Activated B cell treated with CpG ODN at 0.5 μM for 24 hours (primary cell): ENCODE measurements around the gene ESAM. TPM values are rescaled to one million over a fixed set of nuclear protein-coding genes. Genes with fewer than 3 reads are reported as not detected.

ENCODE experiments used
- ATAC-seq: fragments of 200-7000 bp; cut with Tn5 transposase; one replicate; pipeline ENCODE4 v1.10.0; 2021; ENCODE audit warnings: low read depth, mild to moderate bottlenecking, moderate library complexity
- CTCF ChIA-PET: fragments of 350-600 bp; sonication (Branson Sonifier 250); formaldehyde crosslinking; loops from one replicate; lab custom pipeline; 2021; ENCODE audit warnings: antibody characterized with exemption; lab: Charles Lee
- POLR2A ChIA-PET: fragments of 350-600 bp; sonication (Branson Sonifier 250); formaldehyde crosslinking; loops from one replicate; lab custom pipeline; 2021; ENCODE audit warnings: antibody characterized with exemption; lab: Charles Lee
- DNase-seq: peaks from one replicate; pipeline ENCODE4 v3.0.0; 2022
- H3K27ac Mint-ChIP-seq: one replicate; pipeline ENCODE4 v1.8.0; 2020; ENCODE audit warnings: mixed read lengths
- H3K27me3 Mint-ChIP-seq: one replicate; pipeline ENCODE4 v1.8.0; 2021; ENCODE audit warnings: mixed read lengths
- H3K36me3 Mint-ChIP-seq: one replicate; pipeline ENCODE4 v1.8.0; 2021; ENCODE audit warnings: low read depth, mixed read lengths
- H3K4me1 Mint-ChIP-seq: one replicate; pipeline ENCODE4 v1.8.0; 2021; ENCODE audit warnings: mixed read lengths
- H3K4me3 Mint-ChIP-seq: one replicate; pipeline ENCODE4 v1.8.0; 2020; ENCODE audit warnings: mild to moderate bottlenecking, mixed read lengths
- H3K9me3 Mint-ChIP-seq: one replicate; pipeline ENCODE4 v1.8.0; 2020; ENCODE audit warnings: mixed read lengths
- CTCF ChIP-seq: fragments of 200-600 bp; IDR thresholded peaks from one replicate; pipeline ENCODE4 v1.8.0; 2022; ENCODE audit warnings: antibody characterized with exemption, mild to moderate bottlenecking
- intact Hi-C: fragments of 100-400 bp; cut with micrococcal nuclease; formaldehyde crosslinking; loops from one replicate; pipeline ENCODE4 v1.15.1; 2024
- total RNA-seq: library from RNA; stranded (reverse); gene quantifications from 2 replicates; pipeline ENCODE4 v1.2.3, GENCODE V29; 2022

ESAM gene
- total RNA-seq, 1 donor from 2014 or later = 2.3 TPM

GRCh38 chr11:124763156-124763947, 1.3 kb upstream of the ESAM start:
- Mint-ChIP-seq H3K36me3 (peaks cover 22% of the 10 kb centered on the region), H3K4me1 (peaks cover 44% of the 10 kb centered on the region), H3K9me3 (no peaks in the 10 kb centered on the region), H3K27me3 (peaks cover 2% of the 10 kb centered on the region), H3K4me3 (peak overlapping the region; percentile 96), H3K27ac (peak overlapping the region; percentile 81)
- intact Hi-C loops = loop anchor here (1.0 to 10.0 kb wide), 11 partner anchors 17 to 1124 kb away; partner anchors contain the start of genes CCDC15, HYLS1, SIAE and SPA17
- ChIA-PET CTCF (interaction anchor here (0.6 to 10.0 kb wide), 21 partner anchors 10 to 194 kb away, joined by 3 to 162 read pairs (median 4); partner anchors contain the start of genes SIAE, SPA17 and VSIG2), POLR2A (interaction anchor here (0.6 to 1.9 kb wide), 9 partner anchors 10 to 94 kb away, joined by 3 to 17 read pairs (median 4); partner anchors contain the start of genes MSANTD2, SIAE and SPA17)
- peak; percentile 83 for DNase-seq
- TF ChIP-seq CTCF = peak; percentile 31
- ATAC-seq = peak; percentile 26

- intact Hi-C loops = loop anchor here (1.0 to 10.0 kb wide), 11 partner anchors 16 to 1125 kb away; partner anchors contain the start of genes CCDC15, HYLS1, SIAE and SPA17
- peaks cover 50% of the 10 kb centered on the region for H3K4me1 Mint-ChIP-seq
- ChIA-PET CTCF (interaction anchor here (0.7 to 10.0 kb wide), 15 partner anchors 10 to 119 kb away, joined by 3 to 162 read pairs (median 4); no protein-coding TSS in a partner anchor), POLR2A (interaction anchor here (0.9 to 1.9 kb wide), 7 partner anchors 16 to 94 kb away, joined by 4 to 17 read pairs (median 5); partner anchors contain the start of genes MSANTD2, SIAE and SPA17)
- no peak for DNase-seq
- H3K4me3 Mint-ChIP-seq = peak overlapping the region; percentile 96
- peaks cover 19% of the 10 kb centered on the region for H3K36me3 Mint-ChIP-seq
- no peaks in the 10 kb centered on the region for H3K9me3 Mint-ChIP-seq
- no peak for TF ChIP-seq CTCF
- H3K27me3 Mint-ChIP-seq = peaks cover 2% of the 10 kb centered on the region
- peak overlapping the region; percentile 81 for H3K27ac Mint-ChIP-seq
- ATAC-seq = peak; percentile 3
Measured at GRCh38 chr11:124762624-124763155, 600 bp upstream of the ESAM start.

DNA sequence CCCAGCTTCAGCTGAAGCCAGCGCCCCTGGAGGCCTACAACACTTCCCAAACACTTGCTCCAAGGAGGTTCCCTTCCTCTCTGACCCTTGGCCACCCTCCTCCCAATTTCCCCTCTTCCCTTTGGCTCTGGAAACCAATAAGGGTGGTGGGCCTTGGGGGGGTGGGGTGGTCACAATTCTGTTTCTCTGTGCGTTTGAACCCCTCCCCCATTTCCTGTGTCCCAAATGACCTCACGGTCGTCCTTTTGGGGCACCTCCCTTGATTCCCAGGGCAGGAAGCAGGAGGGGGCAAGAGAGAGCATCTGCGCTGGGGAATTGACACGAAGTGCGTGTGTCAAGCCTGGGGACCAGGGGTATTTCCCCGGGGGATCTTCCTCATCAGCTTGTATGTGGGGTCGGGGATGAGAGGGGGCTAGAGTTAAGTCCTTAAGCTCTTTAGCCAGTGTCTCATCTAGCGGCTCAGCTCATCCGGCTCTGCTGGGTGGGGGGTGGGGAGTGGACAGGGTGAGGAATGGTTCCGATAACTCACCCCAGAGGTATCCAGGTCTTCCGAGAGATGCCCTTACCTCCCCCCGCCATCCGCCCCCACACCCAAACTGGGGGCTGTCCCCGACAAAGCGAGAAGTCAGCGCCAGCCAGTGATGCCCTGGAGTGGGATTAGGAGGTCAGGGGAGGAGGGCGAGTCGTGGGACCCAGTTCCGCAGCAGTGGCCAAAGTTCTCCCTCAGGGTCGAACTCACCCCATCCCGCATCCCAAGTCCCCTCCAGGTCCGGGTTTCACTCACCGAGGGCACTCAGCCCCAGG, 587 bp downstream of the ESAM start:
- no peak for TF ChIP-seq CTCF
- DNase-seq (no peak), ATAC-seq (no peak)
- Mint-ChIP-seq H3K4me1 (peaks cover 50% of the 10 kb centered on the region), H3K27ac (peak overlapping the region; percentile 53), H3K9me3 (no peaks in the 10 kb centered on the region), H3K27me3 (peaks cover 2% of the 10 kb centered on the region), H3K36me3 (peaks cover 9% of the 10 kb centered on the region), H3K4me3 (peak overlapping the region; percentile 81)
- intact Hi-C loops = loop anchor here (2.0 to 10.0 kb wide), 4 partner anchors 191 to 1507 kb away; partner anchors contain the start of genes CCDC15, FOXRED1, HYLS1 and SRPRA
- POLR2A ChIA-PET = interaction anchor here (0.6 to 1.7 kb wide), 7 partner anchors 14 to 90 kb away, joined by 3 to 12 read pairs (median 6); partner anchors contain the start of genes MSANTD2, SIAE and SPA17
- CTCF ChIA-PET = interaction anchor here (0.7 to 10.0 kb wide), 7 partner anchors 16 to 117 kb away, joined by 3 to 162 read pairs (median 5); no protein-coding TSS in a partner anchor

- Mint-ChIP-seq H3K4me1 (peaks cover 50% of the 10 kb centered on the region), H3K4me3 (peak overlapping the region; percentile 80), H3K27me3 (peaks cover 2% of the 10 kb centered on the region), H3K27ac (peak overlapping the region; percentile 83), H3K9me3 (no peaks in the 10 kb centered on the region), H3K36me3 (peaks cover 5% of the 10 kb centered on the region)
- intact Hi-C loops = loop anchor here (1.0 to 10.0 kb wide), 6 partner anchors 36 to 1508 kb away; partner anchors contain the start of genes CCDC15, FOXRED1, HYLS1 and MSANTD2
- POLR2A ChIA-PET = interaction anchor here (0.6 to 1.7 kb wide), 7 partner anchors 13 to 92 kb away, joined by 3 to 12 read pairs (median 3); partner anchors contain the start of genes MSANTD2, SIAE and SPA17
- no peak for ATAC-seq
- no peak for TF ChIP-seq CTCF
- CTCF ChIA-PET = interaction anchor here (2.0 to 10.0 kb wide), 3 partner anchors 15 to 116 kb away, joined by 5 to 162 read pairs (median 40); no protein-coding TSS in a partner anchor
- no peak for DNase-seq
Measured at GRCh38 chr11:124760806-124761205, 1.3 kb downstream of the ESAM start.
